Measurements from ENCODE around the gene CCL16. TPM values are rescaled to one million over a fixed set of nuclear protein-coding genes. Genes with fewer than 3 reads are reported as not detected.

CCL16 gene
- total and polyA plus RNA-seq, 2 of the 8 experiments (the other 6 are each of a cell fraction or from before 2014, with no cell fraction given) = not detected

DNA sequence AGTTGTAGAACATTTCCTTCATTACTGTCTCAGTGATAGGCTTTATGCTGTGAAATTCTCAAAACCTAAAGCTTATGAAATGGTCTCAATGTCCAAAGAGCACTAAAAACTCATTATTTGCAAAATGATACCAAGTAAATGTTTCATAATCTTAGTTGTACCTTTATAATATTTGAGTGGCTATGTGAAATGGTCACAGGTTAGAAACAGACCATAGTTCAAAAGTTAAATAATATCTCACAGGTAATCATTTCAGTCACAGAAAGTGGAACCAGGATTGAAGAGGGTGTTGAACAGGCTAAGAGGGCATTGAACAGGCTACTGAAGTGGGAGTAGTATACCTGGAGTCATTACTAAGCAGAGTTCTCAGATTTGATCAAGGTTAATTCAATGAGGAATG is 53.6 kb downstream of the CCL16 start:
- Histone ChIP-seq H2BK12ac (ENCODE audit: low read depth, low read length) (no peak overlapping the region), H3K4me3 (ENCODE audit: extremely low read depth in 1 of 4, insufficient read depth in 2 of 4, low read depth in 3 of 4, low read length in 4 of 4) (no peak overlapping the region), H3K4me1 (replicated peaks in 1 of 4; ENCODE audit: control insufficient read depth in 3 of 4, insufficient read depth in 4 of 4, low read length in 3 of 4) (peaks cover 0 to 6% (median 3%) of the 10 kb centered on the region in 4 experiments; a peak in 5 of 7 replicates), H4K5ac (ENCODE audit: insufficient read length, low read depth, low read length) (no peak overlapping the region), H3K9ac (replicated peaks in 1 of 4; ENCODE audit: extremely low read depth in 1 of 4, low read depth in 3 of 4, low read length in 3 of 4) (no peak overlapping the region), H4K20me1 (replicated peaks in 1 of 2; ENCODE audit: control insufficient read depth in 1 of 2, insufficient read depth in 2 of 2, low read length in 2 of 2) (no peaks in the 10 kb centered on the region), H3K14ac (ENCODE audit: insufficient read length) (no peak overlapping the region), H3K4me2 (ENCODE audit: insufficient read depth in 1 of 2, low read depth in 2 of 2, low read length in 2 of 2) (no peak overlapping the region), H3K18ac (ENCODE audit: extremely low read depth, low read length) (no peak overlapping the region), H3K4ac (replicated peaks; ENCODE audit: insufficient read length, low read depth, low read length) (no peak overlapping the region), H3K23ac (ENCODE audit: insufficient read length) (no peak overlapping the region), H2BK5ac (ENCODE audit: low read depth, low read length) (no peak overlapping the region), H3K9me3 (ENCODE audit: insufficient read depth in 2 of 2, low read depth in 1 of 2, low read length in 1 of 2) (no peaks in the 10 kb centered on the region), H3K36me3 (ENCODE audit: control insufficient read depth in 2 of 4, insufficient read depth in 4 of 4, low read length in 3 of 4) (peaks cover 0 to under 1% (median 0%) of the 10 kb centered on the region in 4 experiments; a peak in 2 of 8 replicates), H2BK20ac (ENCODE audit: low read length) (no peak overlapping the region), H3K23me2 (ENCODE audit: low read depth, low read length) (no peaks in the 10 kb centered on the region; the same call in none of the 2 replicates), H2AFZ (ENCODE audit: low read length) (no peak overlapping the region), H4K91ac (replicated peaks; ENCODE audit: insufficient read length, low read length) (no peak overlapping the region), H3K27ac (ENCODE audit: low read depth, low read length) (no peak overlapping the region), H2BK15ac (ENCODE audit: low read length) (no peak overlapping the region), H2BK120ac (replicated peaks; ENCODE audit: low read depth, low read length) (no peak overlapping the region), H3K79me2 (ENCODE audit: control insufficient read depth in 1 of 2, insufficient read depth in 2 of 2, low read length in 2 of 2) (no peaks in the 10 kb centered on the region), H4K8ac (ENCODE audit: extremely low read depth, insufficient read depth, low read length) (no peak overlapping the region), H3K56ac (replicated peaks; ENCODE audit: insufficient read length, low read depth, low read length) (no peak overlapping the region), H3K79me1 (ENCODE audit: low read depth, low read length) (no peaks in the 10 kb centered on the region), H3K27me3 (replicated peaks in 1 of 4; ENCODE audit: control insufficient read depth in 3 of 4, extremely low read depth in 1 of 4, insufficient read depth in 3 of 4, low read length in 3 of 4) (no peaks in the 10 kb centered on the region; a peak in 2 of 7 replicates), H2AK5ac (ENCODE audit: low read depth, low read length) (no peak overlapping the region)
- FAIRE-seq (no peak), DNase-seq (ENCODE audit: low read depth in 1 of 2, low spot score in 2 of 2) (no peak)
- POLR2A ChIA-PET (ENCODE audit: partially characterized antibody) = no interaction called here
- CTCF ChIA-PET (ENCODE audit: partially characterized antibody) = no interaction called here
- no peak for TF ChIP-seq EZH2 (IDR thresholded peaks at IDR 0.05; ENCODE audit: low read depth, low read length, severe bottlenecking)
- TF ChIP-seq RAD21 (IDR thresholded peaks at IDR 0.05 in 1 of 2, conservative IDR thresholded peaks at IDR 0.05 in 1 of 2; ENCODE audit: low read depth in 2 of 2, low read length in 2 of 2) = no peak
- TF ChIP-seq SAP30 (IDR thresholded peaks at IDR 0.05; ENCODE audit: insufficient read depth, insufficient replicate concordance, low read length) = no peak
- TF ChIP-seq SP4 (IDR thresholded peaks at IDR 0.05; ENCODE audit: low read length) = no peak
- TF ChIP-seq NANOG (IDR thresholded peaks at IDR 0.05; ENCODE audit: insufficient read depth, low read depth, low read length, poor library complexity, severe bottlenecking) = no peak
- no peak for TF ChIP-seq ASH2L (IDR thresholded peaks at IDR 0.05; ENCODE audit: low read length)
- TF ChIP-seq YY1 (IDR thresholded peaks at IDR 0.05; ENCODE audit: low read depth, low read length) = no peak
- TF ChIP-seq CBX5 (IDR thresholded peaks at IDR 0.05; ENCODE audit: low read depth, low read length) = no peak
- TF ChIP-seq TEAD4 (IDR thresholded peaks at IDR 0.05; ENCODE audit: low read depth, low read length) = no peak
- TF ChIP-seq KDM1A (IDR thresholded peaks at IDR 0.05; ENCODE audit: borderline replicate concordance, low read length) = no peak
- no peak for TF ChIP-seq JUN (IDR thresholded peaks at IDR 0.05; ENCODE audit: low read depth, low read length)
- no peak for TF ChIP-seq SIRT6 (IDR thresholded peaks at IDR 0.05; ENCODE audit: low read length)
- no peak for TF ChIP-seq CHD2 (IDR thresholded peaks at IDR 0.05; ENCODE audit: low read length)
- no peak for TF ChIP-seq POU5F1 (IDR thresholded peaks at IDR 0.05; ENCODE audit: low read depth, low read length)
- TF ChIP-seq TAF7 (optimal IDR thresholded peaks at IDR 0.05; ENCODE audit: borderline replicate concordance, low read depth, low read length) = no peak
- TF ChIP-seq MAX (IDR thresholded peaks at IDR 0.05) = no peak

Measured in H1 (cell line).